ENCODE results near the gene HOXC11. TPM values are rescaled to one million over a fixed set of nuclear protein-coding genes. Genes with fewer than 3 reads are reported as not detected.
A peak's percentile ranks its signal among the peaks of the same experiment; 100 is the strongest.

The HOXC11 gene
- total and polyA plus RNA-seq, 2 donors (not counting 1 experiment from before 2014, with no cell fraction given) = not detected

DNA sequence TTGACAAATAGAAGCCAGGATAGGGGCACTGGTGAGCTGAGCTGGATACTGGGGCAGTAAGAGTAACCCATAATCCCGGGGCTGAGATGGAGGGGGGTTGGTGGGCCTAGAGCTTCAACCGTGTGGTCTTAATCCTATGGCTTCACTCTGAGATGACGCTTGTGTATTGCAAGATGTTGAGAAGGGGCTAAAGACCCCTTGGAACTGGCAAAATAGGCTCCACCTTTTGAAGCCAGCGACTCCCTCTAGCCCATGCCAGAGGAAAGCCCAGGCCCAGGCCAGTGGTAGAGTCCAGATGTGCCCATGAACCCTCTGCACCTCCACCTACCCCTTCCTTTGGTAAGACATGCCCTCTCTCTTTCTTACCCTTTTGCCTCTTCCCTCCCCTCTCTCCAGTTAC, 13.6 kb upstream of the HOXC11 start:
- Histone ChIP-seq H4K20me1 (ENCODE audit: control insufficient read depth, insufficient read depth, low read length, poor library complexity, severe bottlenecking) (no peaks in the 10 kb centered on the region), H3K36me3 (replicated peaks in 1 of 2; ENCODE audit: control extremely low read depth in 1 of 2, control insufficient read depth in 1 of 2, extremely low read depth in 1 of 2, insufficient read depth in 2 of 2, low read length in 1 of 2) (no peaks in the 10 kb centered on the region), H3K4me2 (replicated peaks; ENCODE audit: low read depth, low read length, poor library complexity, severe bottlenecking) (no peak overlapping the region), H3K9me3 (ENCODE audit: control extremely low read depth in 1 of 3, control insufficient read depth in 2 of 3, insufficient read depth in 1 of 3, low read length in 2 of 3) (peaks cover 0 to 79% (median 5%) of the 10 kb centered on the region in 3 donors), H3K4me3 (ENCODE audit: control extremely low read depth in 1 of 5, extremely low read depth in 1 of 5, insufficient read depth in 1 of 5, low read depth in 2 of 5, low read length in 4 of 5) (no peak overlapping the region), H3K9ac (ENCODE audit: low read length) (no peak overlapping the region), H3K27ac (ENCODE audit: low read length in 2 of 2) (no peak overlapping the region), H2AFZ (ENCODE audit: insufficient read depth, low read depth, low read length, poor library complexity, severe bottlenecking) (no peak overlapping the region), H3K27me3 (replicated peaks in 1 of 4; ENCODE audit: control extremely low read depth in 1 of 4, control insufficient read depth in 3 of 4, insufficient read depth in 4 of 4, low read length in 3 of 4) (peaks cover 1 to 97% (median 88%) of the 10 kb centered on the region in 4 experiments), H3K4me1 (ENCODE audit: control insufficient read depth in 2 of 2, insufficient read depth in 2 of 2, low read length in 2 of 2) (peaks cover 19 to 44% of the 10 kb centered on the region in 2 donors), H3K79me2 (ENCODE audit: control insufficient read depth, insufficient read depth, low read length) (no peaks in the 10 kb centered on the region)
- H3K27ac Mint-ChIP-seq = no peak overlapping the region
- peaks cover 18% of the 10 kb centered on the region for H3K4me1 Mint-ChIP-seq
- DNase-seq (no peak), ATAC-seq (ENCODE audit: low read depth) (no peak)
- 15% methylated on average over 3 of the region's 4 CpGs for WGBS (ENCODE audit: insufficient coverage)
- intact Hi-C loops (cut with micrococcal nuclease) = no loop called here
- H3K27me3 Mint-ChIP-seq = peaks cover 80% of the 10 kb centered on the region
- no peak for TF ChIP-seq EZH2 (IDR thresholded peaks at IDR 0.05; ENCODE audit: borderline replicate concordance, insufficient read depth, low read depth, low read length, poor library complexity, severe bottlenecking)
- TF ChIP-seq, protein P1, sequence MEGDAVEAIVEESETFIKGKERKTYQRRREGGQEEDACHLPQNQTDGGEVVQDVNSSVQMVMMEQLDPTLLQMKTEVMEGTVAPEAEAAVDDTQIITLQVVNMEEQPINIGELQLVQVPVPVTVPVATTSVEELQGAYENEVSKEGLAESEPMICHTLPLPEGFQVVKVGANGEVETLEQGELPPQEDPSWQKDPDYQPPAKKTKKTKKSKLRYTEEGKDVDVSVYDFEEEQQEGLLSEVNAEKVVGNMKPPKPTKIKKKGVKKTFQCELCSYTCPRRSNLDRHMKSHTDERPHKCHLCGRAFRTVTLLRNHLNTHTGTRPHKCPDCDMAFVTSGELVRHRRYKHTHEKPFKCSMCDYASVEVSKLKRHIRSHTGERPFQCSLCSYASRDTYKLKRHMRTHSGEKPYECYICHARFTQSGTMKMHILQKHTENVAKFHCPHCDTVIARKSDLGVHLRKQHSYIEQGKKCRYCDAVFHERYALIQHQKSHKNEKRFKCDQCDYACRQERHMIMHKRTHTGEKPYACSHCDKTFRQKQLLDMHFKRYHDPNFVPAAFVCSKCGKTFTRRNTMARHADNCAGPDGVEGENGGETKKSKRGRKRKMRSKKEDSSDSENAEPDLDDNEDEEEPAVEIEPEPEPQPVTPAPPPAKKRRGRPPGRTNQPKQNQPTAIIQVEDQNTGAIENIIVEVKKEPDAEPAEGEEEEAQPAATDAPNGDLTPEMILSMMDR (IDR thresholded peaks at IDR 0.05) = no peak
- no peaks in the 10 kb centered on the region for H3K9me3 Mint-ChIP-seq (ENCODE audit: insufficient read depth)
- ChIA-PET CTCF (interaction anchor here (1.0 to 1.6 kb wide), 4 partner anchors 21 to 255 kb away, joined by 3 to 4 read pairs (median 3); no protein-coding TSS in a partner anchor), POLR2A (no interaction called here)
- H3K4me3 Mint-ChIP-seq = no peak overlapping the region

DNA sequence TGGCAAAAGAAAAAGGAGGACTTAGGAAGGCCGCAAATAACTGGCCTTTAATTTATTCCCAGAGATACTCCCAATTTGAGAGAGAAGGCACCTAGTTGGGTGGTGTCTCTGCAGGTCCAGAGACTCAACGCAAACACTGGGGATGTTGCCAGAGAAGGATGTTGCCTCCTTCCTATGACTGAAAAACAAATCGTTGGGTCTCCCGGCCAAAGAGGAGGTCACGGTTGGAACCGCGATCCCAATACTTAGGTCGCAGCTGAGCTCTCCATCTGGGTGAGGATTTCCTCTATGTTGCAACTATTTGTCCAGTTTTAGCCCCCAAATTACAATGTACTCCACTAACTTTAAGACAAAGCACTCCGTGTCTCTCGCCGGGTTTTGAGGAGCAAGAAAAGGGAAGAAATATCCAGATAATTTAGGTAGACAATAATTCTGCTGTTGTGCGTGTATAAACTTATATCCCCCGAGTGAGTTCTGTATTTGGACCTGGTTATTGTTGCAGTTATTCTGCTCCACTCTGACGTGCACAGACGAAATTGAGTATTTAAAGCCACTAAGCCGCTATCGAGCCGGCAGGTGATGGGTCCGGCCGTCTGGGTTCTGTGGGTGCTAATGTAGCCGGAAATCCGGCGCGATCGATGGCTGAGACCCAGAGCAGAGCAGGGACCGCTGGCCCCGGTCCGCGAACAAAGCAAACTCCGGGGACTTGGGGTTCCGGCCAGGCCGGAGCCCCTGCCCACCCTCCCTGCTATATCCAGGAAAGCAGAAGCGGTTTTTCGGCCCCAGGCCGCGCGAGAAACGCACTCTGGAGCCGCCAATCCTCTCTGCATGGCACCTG, 12.5 kb upstream of the HOXC11 start:
- Histone ChIP-seq H3K4me3 (ENCODE audit: control extremely low read depth in 1 of 5, extremely low read depth in 1 of 5, insufficient read depth in 1 of 5, low read depth in 2 of 5, low read length in 4 of 5) (no peak overlapping the region), H3K4me2 (replicated peaks; ENCODE audit: low read depth, low read length, poor library complexity, severe bottlenecking) (no peak overlapping the region), H3K9ac (ENCODE audit: low read length) (no peak overlapping the region), H2AFZ (ENCODE audit: insufficient read depth, low read depth, low read length, poor library complexity, severe bottlenecking) (no peak overlapping the region), H3K27ac (ENCODE audit: low read length in 2 of 2) (no peak overlapping the region), H4K20me1 (ENCODE audit: control insufficient read depth, insufficient read depth, low read length, poor library complexity, severe bottlenecking) (no peaks in the 10 kb centered on the region), H3K27me3 (replicated peaks in 1 of 4; ENCODE audit: control extremely low read depth in 1 of 4, control insufficient read depth in 3 of 4, insufficient read depth in 4 of 4, low read length in 3 of 4) (peaks cover 1 to 99% (median 91%) of the 10 kb centered on the region in 4 experiments), H3K9me3 (ENCODE audit: control extremely low read depth in 1 of 3, control insufficient read depth in 2 of 3, insufficient read depth in 1 of 3, low read length in 2 of 3) (peaks cover 1 to 74% (median 3%) of the 10 kb centered on the region in 3 donors), H3K79me2 (ENCODE audit: control insufficient read depth, insufficient read depth, low read length) (no peaks in the 10 kb centered on the region), H3K4me1 (ENCODE audit: control insufficient read depth in 2 of 2, insufficient read depth in 2 of 2, low read length in 2 of 2) (peaks cover 22 to 47% of the 10 kb centered on the region in 2 donors), H3K36me3 (replicated peaks in 1 of 2; ENCODE audit: control extremely low read depth in 1 of 2, control insufficient read depth in 1 of 2, extremely low read depth in 1 of 2, insufficient read depth in 2 of 2, low read length in 1 of 2) (no peaks in the 10 kb centered on the region)
- ATAC-seq (ENCODE audit: low read depth) (no peak), DNase-seq (peak; percentile 42)
- ChIA-PET POLR2A (no interaction called here), CTCF (interaction anchor here (0.6 kb wide), 1 partner anchor 49 kb away, joined by 3 read pairs; the partner anchor contains the start of gene HOXC8)
- no peaks in the 10 kb centered on the region for H3K9me3 Mint-ChIP-seq (ENCODE audit: insufficient read depth)
- intact Hi-C loops (cut with micrococcal nuclease) = no loop called here
- peaks cover 87% of the 10 kb centered on the region for H3K27me3 Mint-ChIP-seq
- peak; percentile 90 for TF ChIP-seq EZH2 (IDR thresholded peaks at IDR 0.05; ENCODE audit: borderline replicate concordance, insufficient read depth, low read depth, low read length, poor library complexity, severe bottlenecking)
- TF ChIP-seq, protein P1 (IDR thresholded peaks at IDR 0.05) = no peak
- H3K4me1 Mint-ChIP-seq = peaks cover 22% of the 10 kb centered on the region
- 12% methylated on average over 36 of the region's 39 CpGs for WGBS (ENCODE audit: insufficient coverage)
- H3K4me3 Mint-ChIP-seq = no peak overlapping the region
- H3K27ac Mint-ChIP-seq = peak overlapping the region; percentile 29
